ENCODE data around the gene TMEM222.
A peak's percentile ranks its signal among the peaks of the same experiment; 100 is the strongest.
"Not testable (repeated sequence)": the region's sequence is repeated elsewhere in the genome, so short reads cannot be mapped to it uniquely, and the experiment has no call there.

Gene TMEM222

GRCh38 chr1:27380766-27381733, 59.1 kb downstream of the TMEM222 start:
- DNase-seq, result no peak

GRCh38 chr1:27381969-27382762, 60.2 kb downstream of the TMEM222 start:
- DNase-seq, result no peak

GRCh38 chr1:27383039-27383605, 61.2 kb downstream of the TMEM222 start, which contains the start of gene CD164L2:
Gene CD164L2, minus strand, starts transcription at chr1:27383333. Its CDS starts 94 bp downstream, at chr1:27383239.
- DNase-seq, result peak; percentile 63

- no peak for DNase-seq
Observed at GRCh38 chr1:27383661-27384060, 61.7 kb downstream of the TMEM222 start.

GRCh38 chr1:27384797-27385196, 62.8 kb downstream of the TMEM222 start:
- DNase-seq, result not testable (repeated sequence)
